OCI-LY7 (cell line): Measurements from ENCODE around the gene ADPRH. TPM values are rescaled to one million over a fixed set of nuclear protein-coding genes. Genes with fewer than 3 reads are reported as not detected.
"Not testable (repeated sequence)": the region's sequence is repeated elsewhere in the genome, so short reads cannot be mapped to it uniquely, and the experiment has no call there.

Source experiments
- BruUV-seq: library from RNA; stranded (reverse); fragments of 400-500 nt; replicated peaks from 2 replicates; lab custom pipeline; 2021; lab: Mats Ljungman, UMichigan
- CTCF ChIA-PET: fragments of 300-600 bp; sonication (Branson Sonifier 250); formaldehyde crosslinking; loops from one replicate; lab custom pipeline; 2022; ENCODE audit warnings: antibody characterized with exemption; ENCODE audit not compliant: unreplicated experiment; lab: Charles Lee
- POLR2A ChIA-PET: fragments of 300-600 bp; sonication (Branson Sonifier 250); formaldehyde crosslinking; loops from one replicate; lab custom pipeline; 2022; ENCODE audit warnings: antibody characterized with exemption; lab: Charles Lee
- DNase-seq: peaks from one replicate; pipeline ENCODE4 v3.0.0-alpha.2; 2015; ENCODE audit warnings: low spot score
- H2AFZ ChIP-seq: fragments of 200-600 bp; sonication (generic), shearing (Covaris generic); 2 replicates; pipeline ENCODE4 v1.6.1; 2014; ENCODE audit warnings: mild to moderate bottlenecking, antibody characterized with exemption, low read length, moderate library complexity
- H3K27ac ChIP-seq: fragments of 200-600 bp; sonication (generic); 2 replicates; pipeline ENCODE4 v1.5.1; 2014; ENCODE audit warnings: mixed run types, low read depth, mild to moderate bottlenecking, moderate library complexity, low read length, inconsistent platforms; ENCODE audit not compliant: poor library complexity, severe bottlenecking
- H3K36me3 ChIP-seq: fragments of 200-600 bp; sonication (generic); 2 replicates; pipeline ENCODE4 v1.6.1; 2014; ENCODE audit warnings: mild to moderate bottlenecking, antibody characterized with exemption, low read length, moderate library complexity, mixed read lengths; ENCODE audit not compliant: insufficient read depth
- H3K4me1 ChIP-seq: fragments of 200-600 bp; sonication (generic); 2 replicates; pipeline ENCODE4 v1.5.1; 2014; ENCODE audit warnings: mild to moderate bottlenecking, low read length; ENCODE audit not compliant: insufficient read depth, poor library complexity, severe bottlenecking
- H3K4me2 ChIP-seq: fragments of 200-600 bp; sonication (generic); 2 replicates; pipeline ENCODE4 v1.6.1; 2014; ENCODE audit warnings: mild to moderate bottlenecking, low read length
- H3K4me3 ChIP-seq: fragments of 200-600 bp; sonication (generic); 2 replicates; pipeline ENCODE4 v1.5.1; 2014; ENCODE audit warnings: mild to moderate bottlenecking, low read depth, low read length; ENCODE audit not compliant: poor library complexity, severe bottlenecking
- H3K79me2 ChIP-seq: fragments of 200-600 bp; sonication (generic); 2 replicates; pipeline ENCODE4 v1.6.1; 2016; ENCODE audit warnings: low read depth, mild to moderate bottlenecking, low read length, moderate library complexity, mixed read lengths; ENCODE audit not compliant: insufficient read depth
- H3K9me2 ChIP-seq: fragments of 200-600 bp; sonication (generic); 2 replicates; pipeline ENCODE4 v1.6.1; 2016; ENCODE audit warnings: mild to moderate bottlenecking, low read length, mixed read lengths; ENCODE audit not compliant: insufficient read depth
- H3K9me3 ChIP-seq: fragments of 200-600 bp; sonication (generic); 2 replicates; pipeline ENCODE4 v1.6.1; 2014; ENCODE audit warnings: mild to moderate bottlenecking, mixed run types, low read length, mixed read lengths
- H4K20me1 ChIP-seq: fragments of 200-600 bp; sonication (generic); 2 replicates; pipeline ENCODE4 v1.6.1; 2014; ENCODE audit warnings: mild to moderate bottlenecking, antibody characterized with exemption, low read length, moderate library complexity, mixed read lengths; ENCODE audit not compliant: insufficient read depth
- CTCF ChIP-seq: fragments of 200-600 bp; sonication (generic); conservative IDR thresholded peaks from 2 replicates; pipeline ENCODE4 v1.5.1; 2014; ENCODE audit warnings: mild to moderate bottlenecking, antibody characterized with exemption, low read length, moderate library complexity, mixed read lengths
- EZH2phosphoT487 ChIP-seq: fragments of 200-600 bp; sonication (generic); IDR thresholded peaks from 2 replicates; pipeline ENCODE4 v1.6.1; 2018; ENCODE audit warnings: low read depth, borderline replicate concordance, mild to moderate bottlenecking, mixed run types, antibody characterized with exemption, low read length, moderate library complexity, mixed read lengths
- intact Hi-C: fragments of 100-400 bp; cut with micrococcal nuclease; formaldehyde crosslinking; loops from one replicate; pipeline ENCODE4 v1.10.0; 2022; ENCODE audit not compliant: unreplicated experiment
- total RNA-seq, 2 experiments: library from RNA; depleted of rRNA in 1 of 2; stranded (reverse); fragments of >200 nt in 1 of 2; shearing (Covaris generic) in 1 of 2; gene quantifications; 2 replicates each; pipeline ENCODE4 v1.2.3, GENCODE V29; 2014 to 2022

Gene ADPRH
- total RNA-seq, 2 experiments from 2014 or later = not detected

- POLR2A ChIA-PET = interaction anchor here (0.5 kb wide), 1 partner anchor 284 kb away, joined by 4 read pairs; no protein-coding TSS in a partner anchor
- BruUV-seq = no TSS peak
These were observed 11.4 kb downstream of the ADPRH start for GRCh38 chr3:119590706-119591105.

GRCh38 chr3:119592861-119593260 lies 13.6 kb downstream of the ADPRH start:
- H3K27ac ChIP-seq = no peak overlapping the region
- H3K9me2 ChIP-seq = no peaks in the 10 kb centered on the region
- H3K36me3 ChIP-seq = no peaks in the 10 kb centered on the region
- CTCF ChIA-PET = no interaction called here
- peaks cover 7% of the 10 kb centered on the region for H3K4me1 ChIP-seq
- H3K79me2 ChIP-seq = no peaks in the 10 kb centered on the region
- intact Hi-C loops = no loop called here
- no peaks in the 10 kb centered on the region for H4K20me1 ChIP-seq
- no peak for TF ChIP-seq CTCF
- TF ChIP-seq EZH2phosphoT487 = no peak
- BruUV-seq = no TSS peak
- no peak overlapping the region for H3K4me3 ChIP-seq
- no peak for DNase-seq
- H3K4me2 ChIP-seq = no peak overlapping the region
- no peak overlapping the region for H2AFZ ChIP-seq
- no peaks in the 10 kb centered on the region for H3K9me3 ChIP-seq
- POLR2A ChIA-PET = interaction anchor here (1.1 to 1.2 kb wide), 2 partner anchors 8 to 12 kb away, joined by 3 read pairs; no protein-coding TSS in a partner anchor

More at GRCh38 chr3:119590706-119591105, 11.4 kb downstream of the ADPRH start:
- H3K4me2 ChIP-seq = no peak overlapping the region
- H3K4me3 ChIP-seq = no peak overlapping the region
- CTCF ChIA-PET = no interaction called here
- peaks cover 10% of the 10 kb centered on the region for H3K4me1 ChIP-seq
- H4K20me1 ChIP-seq = no peaks in the 10 kb centered on the region
- H3K36me3 ChIP-seq = no peaks in the 10 kb centered on the region
- H3K9me3 ChIP-seq = no peaks in the 10 kb centered on the region
- H2AFZ ChIP-seq = no peak overlapping the region
- no peak for DNase-seq
- TF ChIP-seq CTCF (no peak), EZH2phosphoT487 (no peak)
- no peaks in the 10 kb centered on the region for H3K79me2 ChIP-seq
- intact Hi-C loops = no loop called here
- H3K27ac ChIP-seq = no peak overlapping the region
- no peaks in the 10 kb centered on the region for H3K9me2 ChIP-seq

GRCh38 chr3:119594066-119594465 lies 14.8 kb downstream of the ADPRH start:
- H3K4me2 ChIP-seq = no peak overlapping the region
- intact Hi-C loops = no loop called here
- POLR2A ChIA-PET = interaction anchor here (1.2 kb wide), 1 partner anchor 9 kb away, joined by 3 read pairs; no protein-coding TSS in a partner anchor
- H3K9me3 ChIP-seq = no peaks in the 10 kb centered on the region
- H3K36me3 ChIP-seq = no peaks in the 10 kb centered on the region
- H3K4me1 ChIP-seq = no peaks in the 10 kb centered on the region
- H3K79me2 ChIP-seq = no peaks in the 10 kb centered on the region
- DNase-seq = no peak
- no peaks in the 10 kb centered on the region for H4K20me1 ChIP-seq
- TF ChIP-seq EZH2phosphoT487 (no peak), CTCF (no peak)
- BruUV-seq = no TSS peak
- CTCF ChIA-PET = no interaction called here
- no peak overlapping the region for H3K4me3 ChIP-seq
- no peak overlapping the region for H3K27ac ChIP-seq
- H3K9me2 ChIP-seq = no peaks in the 10 kb centered on the region
- H2AFZ ChIP-seq = no peak overlapping the region

GRCh38 chr3:119594929-119595328 lies 15.6 kb downstream of the ADPRH start:
- H3K4me1 ChIP-seq, H3K4me2 ChIP-seq, H3K9me2 ChIP-seq, DNase-seq, H3K9me3 ChIP-seq, H4K20me1 ChIP-seq, intact Hi-C loops, POLR2A ChIA-PET, H3K36me3 ChIP-seq, H3K27ac ChIP-seq, CTCF ChIA-PET, H2AFZ ChIP-seq, H3K4me3 ChIP-seq, H3K79me2 ChIP-seq, BruUV-seq: not testable (repeated sequence)
